ENCODE measurements around the gene TTC17.

TTC17 gene

DNA sequence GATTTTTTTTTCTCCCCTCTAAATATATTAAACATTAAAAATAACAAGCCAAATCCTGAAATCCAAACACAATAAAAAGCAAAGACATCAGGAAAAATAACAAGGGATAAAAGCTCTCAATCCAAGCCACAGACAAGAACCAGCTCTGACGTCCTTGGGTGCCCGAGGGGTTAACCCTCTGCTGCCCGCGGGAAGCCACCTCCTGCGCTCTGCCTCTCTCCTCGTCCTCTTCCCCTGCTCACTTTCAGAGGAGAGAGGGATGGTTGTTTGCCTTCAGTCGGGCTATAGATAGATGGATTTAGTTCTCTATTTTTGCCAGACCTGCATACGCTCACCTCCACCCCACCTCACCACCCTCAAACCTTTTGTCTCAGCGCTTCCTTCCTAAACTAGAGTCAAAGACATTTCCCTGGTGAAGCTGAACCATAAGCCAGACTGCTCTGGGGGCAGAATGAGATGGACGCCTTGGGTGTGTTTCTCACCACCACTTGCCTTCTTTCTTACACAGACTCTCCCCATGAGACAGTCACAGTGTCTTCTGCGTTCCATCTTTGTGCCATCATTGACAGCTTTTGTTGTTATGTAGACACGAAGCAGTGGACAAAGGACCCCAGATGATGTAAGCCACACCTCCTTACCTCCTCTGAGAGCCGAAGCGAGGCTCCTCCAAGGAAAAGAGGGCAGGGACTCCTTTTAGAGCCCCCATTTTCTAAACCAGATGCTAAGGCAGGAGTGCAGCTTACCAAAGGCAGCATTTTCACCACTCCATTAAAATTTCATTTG, 179.3 kb downstream of the TTC17 start:
- DNase-seq = no peak

- no peak for DNase-seq
Observed at GRCh38 chr11:43541993-43542392, 183.3 kb downstream of the TTC17 start.

GRCh38 chr11:43542750-43543712, 184.3 kb downstream of the TTC17 start:
- DNase-seq = no peak

Measured in activated effector memory CD4-positive, alpha-beta T cell treated with anti-CD3 and anti-CD28 coated beads, Interleukin-2, amount 50 U/mL, for 16 hours (primary cell).